Bronchial epithelial cell (primary cell): ENCODE data around the gene PDXK. TPM values are rescaled to one million over a fixed set of nuclear protein-coding genes. Genes with fewer than 3 reads are reported as not detected.

Experiments used
- DNase-seq: peaks from one replicate; pipeline ENCODE4 v3.0.0-alpha.2; 2010; ENCODE audit warnings: low read depth
- FAIRE-seq: peaks from 2 replicates; lab custom pipeline; 2011; peaks lifted over from hg19 to GRCh38; lab: Jason Lieb, UNC
- H3K27me3 ChIP-seq: 2 replicates; pipeline ENCODE4 v1.5.1; 2011; ENCODE audit warnings: low read length; ENCODE audit not compliant: control insufficient read depth, insufficient read depth
- H3K36me3 ChIP-seq: 2 replicates; pipeline ENCODE4 v1.5.1; 2011; ENCODE audit warnings: low read length; ENCODE audit not compliant: control insufficient read depth, insufficient read depth
- H3K4me3 ChIP-seq: 2 replicates; pipeline ENCODE4 v1.5.1; 2011; ENCODE audit warnings: mild to moderate bottlenecking, low read depth, low read length, control low read depth
- CTCF ChIP-seq: IDR thresholded peaks from 2 replicates; pipeline ENCODE4 v1.5.1; 2011; ENCODE audit warnings: mild to moderate bottlenecking, moderate library complexity, low read length, control low read depth, inconsistent platforms; ENCODE audit not compliant: insufficient read depth, severe bottlenecking
- total RNA-seq: library from RNA; depleted of rRNA; stranded (reverse); fragments of >200 nt; gene quantifications from 2 replicates; pipeline ENCODE4 v1.2.1, GENCODE V29; 2014

The PDXK gene
- total RNA-seq, 1 donor from 2014 or later, result 591 TPM

- no peak overlapping the region for H3K4me3 ChIP-seq
- H3K27me3 ChIP-seq, result no peaks in the 10 kb centered on the region
- TF ChIP-seq CTCF, result no peak
- FAIRE-seq (no peak), DNase-seq (no peak)
- H3K36me3 ChIP-seq, result peaks cover 62% of the 10 kb centered on the region
These were observed 36.2 kb downstream of the PDXK start for GRCh38 chr21:43754948-43755781.

GRCh38 chr21:43755820-43756594, 37.1 kb downstream of the PDXK start:
- DNase-seq, result no peak
- no peaks in the 10 kb centered on the region for H3K27me3 ChIP-seq
- no peak for FAIRE-seq
- H3K4me3 ChIP-seq, result no peak overlapping the region
- TF ChIP-seq CTCF, result no peak
- H3K36me3 ChIP-seq, result peaks cover 58% of the 10 kb centered on the region

GRCh38 chr21:43757601-43758000, 38.7 kb downstream of the PDXK start:
- peaks cover 48% of the 10 kb centered on the region for H3K36me3 ChIP-seq
- no peak overlapping the region for H3K4me3 ChIP-seq
- no peak for TF ChIP-seq CTCF
- H3K27me3 ChIP-seq, result no peaks in the 10 kb centered on the region
- DNase-seq (no peak), FAIRE-seq (no peak)

- H3K4me3 ChIP-seq, result no peak overlapping the region
These were observed 39.2 kb downstream of the PDXK start for GRCh38 chr21:43758111-43758641.

GRCh38 chr21:43758811-43759210, 39.9 kb downstream of the PDXK start:
- FAIRE-seq (no peak), DNase-seq (no peak)
- TF ChIP-seq CTCF, result no peak
- H3K27me3 ChIP-seq, result no peaks in the 10 kb centered on the region
- peaks cover 37% of the 10 kb centered on the region for H3K36me3 ChIP-seq
- no peak overlapping the region for H3K4me3 ChIP-seq

More at GRCh38 chr21:43758111-43758641, 39.2 kb downstream of the PDXK start:
- FAIRE-seq (no peak), DNase-seq (no peak)
- TF ChIP-seq CTCF, result no peak
- no peaks in the 10 kb centered on the region for H3K27me3 ChIP-seq
- peaks cover 43% of the 10 kb centered on the region for H3K36me3 ChIP-seq
